ENCODE data around the gene BSG. TPM values are rescaled to one million over a fixed set of nuclear protein-coding genes. Genes with fewer than 3 reads are reported as not detected.

The BSG gene
- total and polyA plus RNA-seq, 9 of the 15 experiments (the other 6 are each of a cell fraction or from before 2014, with no cell fraction given): 4.6 to 495 (median 187) TPM

GRCh38 chr19:588741-589692 lies 16.6 kb downstream of the BSG start:
- BruUV-seq (replicated peaks): no TSS peak
- TF ChIP-seq BCOR (IDR thresholded peaks at IDR 0.05) (0 out of 2 replicates have a peak, but pooled peaks have one; percentile 8), ETV5 (CRISPR knock-in tag; IDR thresholded peaks at IDR 0.05; ENCODE audit: low read depth) (no peak), PHF20 (IDR thresholded peaks at IDR 0.05; ENCODE audit: partially characterized antibody) (no peak), ZBTB34 (CRISPR knock-in tag; IDR thresholded peaks at IDR 0.05) (no peak), ZNF280A (IDR thresholded peaks at IDR 0.05; ENCODE audit: low read depth, partially characterized antibody) (no peak), HMGN3 (IDR thresholded peaks at IDR 0.05; ENCODE audit: borderline replicate concordance, extremely low read depth, insufficient read length, low read depth, low read length) (peak; percentile 0), POU5F1 (IDR thresholded peaks at IDR 0.05; ENCODE audit: borderline replicate concordance, low read depth, low read length, partially characterized antibody) (no peak), TAF7 (tag; IDR thresholded peaks at IDR 0.05) (no peak), GTF3C2 (IDR thresholded peaks at IDR 0.05; ENCODE audit: borderline replicate concordance, extremely low read depth, insufficient read length) (no peak)

More at GRCh38 chr19:588741-589692, 16.6 kb downstream of the BSG start:
- ChIA-PET CTCF (ENCODE audit: low intra/inter-chr PET ratio) (interaction anchor here (0.5 kb wide), 1 partner anchor 392 kb away, joined by 3 read pairs; no protein-coding TSS in a partner anchor), POLR2A (interaction anchor here (0.9 kb wide), 1 partner anchor 14 kb away, joined by 4 read pairs; no protein-coding TSS in a partner anchor)
- no peaks in the 10 kb centered on the region for H3K79me2 ChIP-seq (ENCODE audit: control insufficient read depth, insufficient read depth, low read length)
- 18% methylated on average over 32 of the region's 54 CpGs for WGBS (ENCODE audit: insufficient coverage, low coverage, missing lambda C conversion rate)
- H3K4me1 ChIP-seq (replicated peaks in 1 of 2; ENCODE audit: control insufficient read depth in 2 of 2, insufficient read depth in 2 of 2, low read length in 2 of 2): peaks cover 3 to 83% of the 10 kb centered on the region in 2 experiments; a peak in 3 of 5 replicates
- intact Hi-C loops (cut with micrococcal nuclease): loop anchor here (10.0 kb wide), 2 partner anchors 54 to 146 kb away; partner anchors contain the start of gene CDC34
- peak overlapping the region; percentile 53 for H3K4me2 ChIP-seq (ENCODE audit: insufficient read depth, low read length)
- H3K9me1 ChIP-seq (ENCODE audit: control insufficient read depth, insufficient read depth, low read length): no peaks in the 10 kb centered on the region
- in situ Hi-C loops (cut with MboI): no loop called here
- H2AFZ ChIP-seq (ENCODE audit: low read depth, low read length): no peak overlapping the region
- peaks cover 20% of the 10 kb centered on the region for H4K20me1 ChIP-seq (replicated peaks; ENCODE audit: control insufficient read depth, insufficient read depth, low read length)
- ATAC-seq (no peak), DNase-seq (ENCODE audit: extremely low read depth in 1 of 4, low spot score in 3 of 4) (peak in 1 of 4 experiments; percentile 52), FAIRE-seq (no peak)
- no peaks in the 10 kb centered on the region for H3K36me3 ChIP-seq (ENCODE audit: control insufficient read depth, insufficient read depth, low read length)
- H3K27me3 ChIP-seq (ENCODE audit: control insufficient read depth in 2 of 2, insufficient read depth in 2 of 2, low read length in 2 of 2): peaks cover 0 to 14% of the 10 kb centered on the region in 2 experiments; a peak in 2 of 5 replicates
- peak overlapping the region; percentile 47; the same call in 2 of the 3 replicates for H3K27ac ChIP-seq (ENCODE audit: extremely low read depth, low read depth, low read length)
- H3K9ac ChIP-seq (ENCODE audit: insufficient read depth in 1 of 2, low read depth in 2 of 2, low read length in 2 of 2): peak overlapping the region in 1 of 2 experiments; percentile 83; a peak in 2 of 4 replicates
- H3K4me3 ChIP-seq: peak overlapping the region; percentile 34
- H3K9me3 ChIP-seq (replicated peaks; ENCODE audit: control insufficient read depth, insufficient read depth, low read depth, low read length): no peaks in the 10 kb centered on the region
